Smooth muscle cell (in vitro differentiated cells): Measurements from ENCODE around the gene CRACR2A. TPM values are rescaled to one million over a fixed set of nuclear protein-coding genes. Genes with fewer than 3 reads are reported as not detected.

ENCODE experiments used
- DNase-seq: peaks from one replicate; lab custom pipeline; 2025; ENCODE audit not compliant: unreplicated experiment; lab: John Stamatoyannopoulos, UW
- H2AFZ ChIP-seq: fragments of 200-600 bp; sonication (generic); 2 replicates; pipeline ENCODE4 v1.6.0; 2016; ENCODE audit warnings: antibody characterized with exemption, low read depth, mild to moderate bottlenecking
- H3F3A ChIP-seq: fragments of 200-600 bp; sonication (generic); 2 replicates; pipeline ENCODE4 v1.6.0; 2017; ENCODE audit warnings: antibody characterized with exemption, low read depth
- H3K27ac ChIP-seq: fragments of 200-600 bp; sonication (generic); 2 replicates; pipeline ENCODE4 v1.5.1; 2016; ENCODE audit warnings: low read depth, mild to moderate bottlenecking
- H3K27me3 ChIP-seq: fragments of 200-600 bp; sonication (generic); 2 replicates; pipeline ENCODE4 v1.6.1; 2016; ENCODE audit warnings: low read depth, mild to moderate bottlenecking
- H3K36me3 ChIP-seq: fragments of 200-600 bp; sonication (generic); 2 replicates; pipeline ENCODE4 v1.5.1; 2016; ENCODE audit warnings: low read depth
- H3K4me1 ChIP-seq: fragments of 200-600 bp; sonication (generic); 2 replicates; pipeline ENCODE4 v1.5.1; 2016; ENCODE audit warnings: low read depth
- H3K4me2 ChIP-seq: fragments of 200-600 bp; sonication (generic); 2 replicates; pipeline ENCODE4 v1.6.0; 2016; ENCODE audit warnings: mild to moderate bottlenecking
- H3K4me3 ChIP-seq: fragments of 200-600 bp; sonication (generic); 2 replicates; pipeline ENCODE4 v1.5.1; 2016; ENCODE audit warnings: mild to moderate bottlenecking
- H3K79me2 ChIP-seq: fragments of 200-600 bp; sonication (generic); 2 replicates; pipeline ENCODE4 v1.6.0; 2016; ENCODE audit warnings: low read depth, mild to moderate bottlenecking
- H3K9ac ChIP-seq: fragments of 200-600 bp; sonication (generic); 2 replicates; pipeline ENCODE4 v1.6.0; 2016; ENCODE audit warnings: low read depth
- H3K9me3 ChIP-seq: fragments of 200-600 bp; sonication (generic); replicated peaks from 2 replicates; pipeline ENCODE4 v1.5.1; 2016; ENCODE audit warnings: low read depth
- H4K20me1 ChIP-seq: fragments of 200-600 bp; sonication (generic); 2 replicates; pipeline ENCODE4 v1.6.0; 2016; ENCODE audit warnings: low read depth
- CTCF ChIP-seq: fragments of 200-600 bp; sonication (generic); IDR thresholded peaks from 2 replicates; pipeline ENCODE4 v1.5.1; 2017; ENCODE audit warnings: borderline replicate concordance, mild to moderate bottlenecking, antibody characterized with exemption; ENCODE audit not compliant: insufficient read depth, poor library complexity, severe bottlenecking
- WGBS: methylation state at CpG from one replicate; pipeline ENCODE4 v1.1.7; 2016; ENCODE audit warnings: low lambda C conversion rate; 5-methylcytosine and 5-hydroxymethylcytosine counted together
- polyA plus RNA-seq: library from polyadenylated mRNA; unstranded; fragments of >200 nt; fragmentation: Nextera tagmentation; extraction: Ambion mirVana; gene quantifications from 2 replicates; pipeline ENCODE4 v1.2.1, GENCODE V29; 2016
- total RNA-seq: library from RNA; depleted of rRNA; stranded (reverse); fragments of >200 nt; gene quantifications from 2 replicates; pipeline ENCODE4 v1.2.3, GENCODE V29; 2014

CRACR2A gene
- total and polyA plus RNA-seq, 2 experiments from 2014 or later = 0.99 to 1.3 TPM

- Histone ChIP-seq H3K79me2 (no peaks in the 10 kb centered on the region), H3K9ac (no peak overlapping the region), H2AFZ (no peak overlapping the region), H4K20me1 (no peaks in the 10 kb centered on the region), H3F3A (no peaks in the 10 kb centered on the region), H3K9me3 (no peaks in the 10 kb centered on the region), H3K4me2 (no peak overlapping the region), H3K27me3 (peaks cover 11% of the 10 kb centered on the region), H3K27ac (no peak overlapping the region), H3K4me1 (no peaks in the 10 kb centered on the region), H3K4me3 (no peak overlapping the region), H3K36me3 (no peaks in the 10 kb centered on the region)
- 91% methylated on average over 7 of the region's 7 CpGs for WGBS
- DNase-seq = no peak
- TF ChIP-seq CTCF = no peak
These were observed 10.8 kb downstream of the CRACR2A start for GRCh38 chr12:3741882-3742672.

- Histone ChIP-seq H3K79me2 (no peaks in the 10 kb centered on the region), H3K36me3 (no peaks in the 10 kb centered on the region), H3K4me3 (no peak overlapping the region), H3K27me3 (peaks cover 11% of the 10 kb centered on the region), H4K20me1 (no peaks in the 10 kb centered on the region), H3K9ac (no peak overlapping the region), H3K27ac (no peak overlapping the region), H3F3A (no peaks in the 10 kb centered on the region), H2AFZ (no peak overlapping the region), H3K4me1 (no peaks in the 10 kb centered on the region), H3K9me3 (no peaks in the 10 kb centered on the region), H3K4me2 (no peak overlapping the region)
- TF ChIP-seq CTCF = no peak
- DNase-seq = no peak
- 90% methylated on average over 2 of the region's 2 CpGs for WGBS
These were observed 12.3 kb downstream of the CRACR2A start for GRCh38 chr12:3740480-3741231.

- TF ChIP-seq CTCF = no peak
- Histone ChIP-seq H3K9me3 (no peaks in the 10 kb centered on the region), H3K4me3 (no peak overlapping the region), H3K9ac (no peak overlapping the region), H3K4me1 (no peaks in the 10 kb centered on the region), H3K36me3 (no peaks in the 10 kb centered on the region), H2AFZ (no peak overlapping the region), H4K20me1 (no peaks in the 10 kb centered on the region), H3K27ac (no peak overlapping the region), H3K4me2 (no peak overlapping the region), H3F3A (no peaks in the 10 kb centered on the region), H3K79me2 (no peaks in the 10 kb centered on the region), H3K27me3 (peaks cover 15% of the 10 kb centered on the region)
- no peak for DNase-seq
- WGBS = 83% methylated on average over 4 of the region's 4 CpGs
These were observed 17.5 kb downstream of the CRACR2A start for GRCh38 chr12:3735432-3735831.
